Lower leg skin (tissue), 4 donors: ENCODE results near the gene ARHGEF6. TPM values are rescaled to one million over a fixed set of nuclear protein-coding genes. Genes with fewer than 3 reads are reported as not detected.

ENCODE experiments used
- DNase-seq, 2 donors: peaks; one replicate each; pipeline ENCODE4 v3.0.0-alpha.2; 2019; ENCODE audit warnings: low spot score in 2 of 2
- H3K4me3 ChIP-seq: fragments of 200-600 bp; sonication (generic); 2 replicates; pipeline ENCODE4 v1.5.1; 2017; ENCODE audit warnings: mild to moderate bottlenecking, low read depth; ENCODE audit not compliant: poor library complexity, severe bottlenecking
- POLR2A ChIP-seq, 2 donors: fragments of 450-650 bp; IDR thresholded peaks; one replicate each; pipeline ENCODE4 v1.6.1; 2016 to 2017; ENCODE audit warnings: antibody characterized with exemption in 2 of 2, mild to moderate bottlenecking in 1 of 2, moderate library complexity in 1 of 2
- WGBS, 2 donors: methylation state at CpG; one replicate each; pipeline ENCODE4 v1.1.5; 2018; 5-methylcytosine and 5-hydroxymethylcytosine counted together
- intact Hi-C: fragments of 100-400 bp; cut with DNase I; formaldehyde crosslinking; loops from one replicate; pipeline ENCODE4 v1.15.0; 2023; ENCODE audit warnings: low total_unique reads
- total RNA-seq, 4 donors: library from RNA; depleted of rRNA; stranded (reverse); fragments of >200 nt; gene quantifications; one replicate each; pipeline ENCODE4 v1.1.0, GENCODE V29; 2016
- TF ChIP-seq, protein P1 (sequence below), 3 donors: fragments of 450-650 bp; IDR thresholded peaks; one replicate each; pipeline ENCODE4 v1.5.1; 2016; ENCODE audit warnings: antibody characterized with exemption in 3 of 3, mild to moderate bottlenecking in 3 of 3, moderate library complexity in 2 of 3

Gene ARHGEF6
- total RNA-seq, 4 donors from 2014 or later, result 5.8 to 9.6 (median 7.9) TPM

DNA sequence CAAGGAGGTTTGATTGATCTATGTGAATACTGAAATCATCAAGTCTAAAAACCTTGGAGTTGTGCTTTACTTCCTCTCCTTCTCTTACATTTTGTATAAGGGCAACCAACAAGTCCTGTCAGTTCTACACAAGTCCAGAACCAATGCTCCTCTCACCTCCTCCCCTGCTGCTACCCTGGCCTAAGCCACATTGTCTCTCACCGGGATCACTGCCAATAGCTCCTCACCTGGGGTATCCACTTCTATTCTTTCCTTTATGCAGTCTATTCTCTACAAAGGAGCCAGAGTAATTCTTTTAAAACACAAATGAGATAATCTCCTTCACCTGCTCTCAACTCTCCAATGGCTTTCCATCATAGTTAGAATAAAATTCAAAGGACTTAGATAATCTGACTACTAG is 13.3 kb upstream of the ARHGEF6 start:
- H3K4me3 ChIP-seq, result no peak overlapping the region
- intact Hi-C loops, result no loop called here
- DNase-seq, result no peak
- TF ChIP-seq, protein P1, sequence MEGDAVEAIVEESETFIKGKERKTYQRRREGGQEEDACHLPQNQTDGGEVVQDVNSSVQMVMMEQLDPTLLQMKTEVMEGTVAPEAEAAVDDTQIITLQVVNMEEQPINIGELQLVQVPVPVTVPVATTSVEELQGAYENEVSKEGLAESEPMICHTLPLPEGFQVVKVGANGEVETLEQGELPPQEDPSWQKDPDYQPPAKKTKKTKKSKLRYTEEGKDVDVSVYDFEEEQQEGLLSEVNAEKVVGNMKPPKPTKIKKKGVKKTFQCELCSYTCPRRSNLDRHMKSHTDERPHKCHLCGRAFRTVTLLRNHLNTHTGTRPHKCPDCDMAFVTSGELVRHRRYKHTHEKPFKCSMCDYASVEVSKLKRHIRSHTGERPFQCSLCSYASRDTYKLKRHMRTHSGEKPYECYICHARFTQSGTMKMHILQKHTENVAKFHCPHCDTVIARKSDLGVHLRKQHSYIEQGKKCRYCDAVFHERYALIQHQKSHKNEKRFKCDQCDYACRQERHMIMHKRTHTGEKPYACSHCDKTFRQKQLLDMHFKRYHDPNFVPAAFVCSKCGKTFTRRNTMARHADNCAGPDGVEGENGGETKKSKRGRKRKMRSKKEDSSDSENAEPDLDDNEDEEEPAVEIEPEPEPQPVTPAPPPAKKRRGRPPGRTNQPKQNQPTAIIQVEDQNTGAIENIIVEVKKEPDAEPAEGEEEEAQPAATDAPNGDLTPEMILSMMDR (IDR thresholded peaks at IDR 0.05), result no peak
- TF ChIP-seq POLR2A (IDR thresholded peaks at IDR 0.05), result no peak
- 29 to 50% methylated on average over 1 of the region's 1 CpG for WGBS, 2 donors

DNA sequence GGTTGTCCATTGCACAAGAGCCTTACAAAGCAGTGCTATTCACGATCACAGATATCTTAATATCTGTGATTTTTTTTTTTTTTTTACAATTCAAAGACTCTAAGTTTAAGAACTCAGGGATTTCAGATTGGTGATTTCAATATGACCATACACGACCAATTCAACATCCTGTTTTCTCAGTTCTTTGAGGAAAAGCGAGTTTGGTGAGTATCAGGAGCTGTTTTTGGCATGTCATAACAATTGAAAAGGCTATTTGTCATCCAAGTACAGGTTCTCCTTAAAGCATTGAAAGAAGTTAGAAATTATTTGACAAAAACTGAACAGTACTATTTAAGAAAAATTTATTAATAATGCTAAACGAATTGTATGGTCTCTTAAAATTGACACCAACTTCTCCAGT is 9.1 kb upstream of the ARHGEF6 start:
- WGBS, 2 donors, result 34 to 36% methylated on average over 4 of the region's 4 CpGs
- TF ChIP-seq, protein P1 (IDR thresholded peaks at IDR 0.05), result no peak
- no peak for TF ChIP-seq POLR2A (IDR thresholded peaks at IDR 0.05)
- intact Hi-C loops, result no loop called here
- no peak overlapping the region for H3K4me3 ChIP-seq
- no peak for DNase-seq

DNA sequence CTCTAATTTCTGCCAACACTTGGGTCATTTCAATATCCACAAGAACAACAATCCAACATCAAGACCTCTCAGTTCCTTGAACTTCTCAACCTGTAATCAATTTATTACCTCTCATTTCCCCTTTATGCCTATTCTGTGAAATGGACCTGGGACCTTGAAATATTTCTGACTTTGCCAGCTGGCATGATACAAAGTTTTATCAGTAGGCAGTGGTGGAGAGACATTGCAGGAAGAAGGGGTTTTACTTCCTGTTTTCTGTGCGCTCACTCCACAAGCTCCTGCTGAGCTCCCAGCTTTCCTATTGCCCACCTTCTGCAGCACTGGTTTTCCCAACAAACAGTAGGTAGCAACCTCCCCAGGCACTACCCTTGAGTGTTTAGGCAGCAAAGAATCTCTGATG is 3.5 kb upstream of the ARHGEF6 start:
- DNase-seq, result no peak
- intact Hi-C loops, result no loop called here
- WGBS, 2 donors, result 71 to 81% methylated on average over 1 of the region's 1 CpG
- no peak overlapping the region for H3K4me3 ChIP-seq
- TF ChIP-seq, protein P1 (IDR thresholded peaks at IDR 0.05), result no peak
- TF ChIP-seq POLR2A (IDR thresholded peaks at IDR 0.05), result no peak

DNA sequence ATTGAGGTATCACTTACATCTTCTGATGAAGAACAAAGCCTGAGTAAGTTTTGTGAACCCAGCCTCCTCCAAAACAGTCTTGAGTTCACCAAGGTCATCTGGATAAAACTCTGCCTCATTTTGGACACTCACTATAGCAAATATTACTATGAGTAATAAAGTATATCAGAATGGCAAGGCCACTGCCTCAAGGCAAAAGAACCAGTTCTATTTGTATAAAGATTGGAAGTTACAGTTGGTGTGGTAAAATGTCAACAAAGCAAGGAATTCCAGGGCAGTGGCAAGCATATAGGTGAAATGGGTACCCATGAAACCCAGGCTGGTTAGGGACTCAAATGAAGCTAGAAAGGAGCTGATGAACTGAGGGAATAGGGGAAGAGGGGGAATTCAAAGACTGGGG is 2.4 kb upstream of the ARHGEF6 start:
- TF ChIP-seq, protein P1 (IDR thresholded peaks at IDR 0.05), result no peak
- no peak for TF ChIP-seq POLR2A (IDR thresholded peaks at IDR 0.05)
- intact Hi-C loops, result no loop called here
- no peak overlapping the region for H3K4me3 ChIP-seq
- no peak for DNase-seq

DNA sequence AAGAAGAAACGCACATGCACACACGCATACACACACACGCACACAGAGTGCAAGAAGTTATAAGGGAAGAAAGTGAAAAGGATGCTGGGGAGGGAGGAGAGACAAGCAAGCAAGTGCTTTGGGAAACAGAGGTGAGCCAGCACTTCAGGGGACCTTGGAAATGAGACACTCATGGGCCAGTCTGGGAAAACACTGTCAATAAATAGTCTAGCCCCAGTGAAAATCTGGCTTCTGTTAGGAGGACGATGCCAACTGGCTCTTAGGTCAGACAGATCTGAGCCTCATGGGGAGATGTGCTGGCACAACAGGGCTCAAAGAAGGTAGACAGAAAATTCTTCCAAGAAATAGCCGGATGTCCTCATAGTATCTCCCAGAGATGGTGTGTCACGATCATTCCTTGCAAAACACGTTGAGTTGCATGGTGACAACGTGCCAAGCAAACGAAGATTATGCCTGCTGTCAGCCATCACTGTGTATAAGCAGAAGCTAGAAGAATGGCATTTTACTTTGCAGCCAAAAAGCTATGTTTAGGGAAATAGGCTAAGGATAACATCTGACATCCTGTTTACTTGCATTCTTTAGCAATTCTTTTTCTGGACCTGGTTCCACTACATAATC is 557 bp upstream of the ARHGEF6 start:
- no peak for DNase-seq
- WGBS, 2 donors, result 26 to 33% methylated on average over 9 of the region's 9 CpGs
- no peak for TF ChIP-seq POLR2A (IDR thresholded peaks at IDR 0.05)
- no peak overlapping the region for H3K4me3 ChIP-seq
- intact Hi-C loops, result no loop called here

DNA sequence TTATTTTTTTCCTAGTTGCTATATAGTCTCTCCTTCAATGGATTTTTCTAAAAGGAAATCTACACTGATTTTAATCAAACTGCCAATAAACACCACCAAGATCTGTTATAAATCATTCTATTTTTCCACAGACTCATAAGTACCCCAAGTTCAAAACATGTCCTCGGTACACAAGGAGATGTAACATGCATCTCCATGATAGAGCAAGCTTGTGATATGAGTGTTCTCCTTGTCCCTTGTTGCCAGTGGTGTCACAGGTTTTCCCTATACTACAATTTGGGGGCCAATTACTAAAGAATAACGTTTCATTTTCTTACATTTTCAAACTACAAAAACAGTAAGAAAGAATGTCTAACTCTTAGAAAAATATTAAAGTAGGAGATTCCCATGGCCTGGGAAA is 491 bp downstream of the ARHGEF6 start:
- no peak for DNase-seq
- intact Hi-C loops, result no loop called here
- no peak overlapping the region for H3K4me3 ChIP-seq
- TF ChIP-seq POLR2A (IDR thresholded peaks at IDR 0.05), result no peak
- TF ChIP-seq, protein P1 (IDR thresholded peaks at IDR 0.05), result no peak
- WGBS, 2 donors, result 45 to 52% methylated on average over 2 of the region's 2 CpGs
